Mesendoderm (in vitro differentiated cells): Measurements from ENCODE around the gene NOTUM.
"Not testable (repeated sequence)": the region's sequence is repeated elsewhere in the genome, so short reads cannot be mapped to it uniquely, and the experiment has no call there.

ENCODE experiments used
- DNase-seq: peaks from one replicate; pipeline ENCODE4 v3.0.0; 2013
- H2AK5ac ChIP-seq: 2 replicates; pipeline ENCODE4 v1.6.1; 2013; ENCODE audit warnings: low read length, inconsistent platforms
- H2BK120ac ChIP-seq: 2 replicates; pipeline ENCODE4 v1.6.1; 2013; ENCODE audit warnings: low read depth, mild to moderate bottlenecking, low read length, moderate library complexity, mixed read lengths
- H2BK15ac ChIP-seq: replicated peaks from 2 replicates; pipeline ENCODE4 v1.6.1; 2013; ENCODE audit warnings: low read depth, mild to moderate bottlenecking, moderate library complexity
- H2BK5ac ChIP-seq: 2 replicates; pipeline ENCODE4 v1.6.1; 2013; ENCODE audit warnings: low read length, inconsistent platforms
- H3K18ac ChIP-seq: 2 replicates; pipeline ENCODE4 v1.6.1; 2013; ENCODE audit warnings: mild to moderate bottlenecking, low read length, mixed read lengths
- H3K23ac ChIP-seq: one replicate; pipeline ENCODE4 v1.6.1; 2013; ENCODE audit warnings: low read length
- H3K27ac ChIP-seq: 2 replicates; pipeline ENCODE4 v1.5.1; 2013; ENCODE audit warnings: low read depth, mild to moderate bottlenecking, inconsistent platforms, low read length, moderate library complexity
- H3K27me3 ChIP-seq: 2 replicates; pipeline ENCODE4 v1.6.1; 2013; ENCODE audit warnings: low read length, control low read depth, mild to moderate bottlenecking, inconsistent platforms; ENCODE audit not compliant: insufficient read depth, poor library complexity
- H3K36me3 ChIP-seq: 2 replicates; pipeline ENCODE4 v1.6.1; 2013; ENCODE audit warnings: low read length, inconsistent platforms; ENCODE audit not compliant: control insufficient read depth, insufficient read depth
- H3K4ac ChIP-seq: one replicate; pipeline ENCODE4 v1.6.1; 2013; ENCODE audit warnings: low read depth, mild to moderate bottlenecking, low read length, moderate library complexity
- H3K4me1 ChIP-seq: 2 replicates; pipeline ENCODE4 v1.6.1; 2013; ENCODE audit warnings: low read depth, low read length, inconsistent platforms; ENCODE audit not compliant: control insufficient read depth
- H3K4me2 ChIP-seq: 2 replicates; pipeline ENCODE4 v1.6.1; 2013; ENCODE audit warnings: low read length
- H3K4me3 ChIP-seq: 2 replicates; pipeline ENCODE4 v1.5.1; 2013; ENCODE audit warnings: mild to moderate bottlenecking, low read length
- H3K56ac ChIP-seq: one replicate; pipeline ENCODE4 v1.6.1; 2013; ENCODE audit warnings: low read length
- H3K79me1 ChIP-seq: 2 replicates; pipeline ENCODE4 v1.6.1; 2013; ENCODE audit warnings: low read length, inconsistent platforms
- H3K79me2 ChIP-seq: 2 replicates; pipeline ENCODE4 v1.6.1; 2013; ENCODE audit warnings: mild to moderate bottlenecking, low read length; ENCODE audit not compliant: control insufficient read depth, insufficient read depth
- H3K9ac ChIP-seq: 2 replicates; pipeline ENCODE4 v1.6.1; 2013; ENCODE audit warnings: low read length, inconsistent platforms
- H4K5ac ChIP-seq: one replicate; pipeline ENCODE4 v1.6.1; 2013; ENCODE audit warnings: low read length
- H4K8ac ChIP-seq: one replicate; pipeline ENCODE4 v1.6.1; 2013; ENCODE audit warnings: low read depth, mild to moderate bottlenecking, control low read depth, low read length, moderate library complexity
- whole genome bisulfite sequencing: extraction: QIAGEN DNeasy Blood & Tissue Kit; methylation state at CpG from one replicate; pipeline ENCODE4 v1.1.7; 2013; ENCODE audit warnings: low lambda C conversion rate, missing lambda C conversion rate; ENCODE audit not compliant: insufficient coverage; ENCODE audit errors: extremely low coverage; 5-methylcytosine and 5-hydroxymethylcytosine counted together

The NOTUM gene

DNA sequence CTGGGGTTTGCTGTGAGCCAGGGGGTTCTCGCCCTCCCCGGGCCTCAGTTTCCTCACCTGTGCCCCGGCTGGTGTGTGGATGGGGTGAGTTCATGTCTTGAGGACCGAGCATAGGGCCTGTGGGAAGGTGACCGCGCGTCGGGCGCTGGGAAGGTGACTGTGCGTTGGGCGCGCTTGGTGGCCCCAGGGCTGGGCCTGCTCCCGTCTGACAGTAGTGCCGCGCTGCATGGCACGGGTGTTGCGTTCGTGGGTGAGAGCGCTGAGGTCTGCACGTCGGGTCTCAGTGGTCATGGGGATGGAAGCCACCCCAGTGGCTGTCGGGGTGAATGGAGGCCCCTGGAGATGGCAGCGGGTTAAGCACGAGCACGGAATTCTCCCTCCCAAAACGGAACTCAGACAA lies 25.6 kb upstream of the NOTUM start:
- no peaks in the 10 kb centered on the region for H3K27me3 ChIP-seq
- H3K36me3 ChIP-seq = peaks cover 5% of the 10 kb centered on the region
- H3K4ac ChIP-seq = no peak overlapping the region
- H3K9ac ChIP-seq = no peak overlapping the region
- H4K8ac ChIP-seq = no peak overlapping the region
- no peak overlapping the region for H4K5ac ChIP-seq
- no CpG with 5 or more reads among the region's 26 CpGs for WGBS
- no peak overlapping the region for H3K23ac ChIP-seq
- no peak for DNase-seq
- no peak overlapping the region for H3K4me2 ChIP-seq
- peaks cover 1% of the 10 kb centered on the region for H3K79me1 ChIP-seq
- no peak overlapping the region for H3K56ac ChIP-seq
- no peak overlapping the region for H3K27ac ChIP-seq
- H3K4me1 ChIP-seq = no peaks in the 10 kb centered on the region
- no peak overlapping the region for H2BK120ac ChIP-seq
- no peak overlapping the region for H2AK5ac ChIP-seq
- no peaks in the 10 kb centered on the region for H3K79me2 ChIP-seq
- no peak overlapping the region for H3K4me3 ChIP-seq
- H2BK5ac ChIP-seq = no peak overlapping the region
- H3K18ac ChIP-seq = no peak overlapping the region
- no peak overlapping the region for H2BK15ac ChIP-seq

DNA sequence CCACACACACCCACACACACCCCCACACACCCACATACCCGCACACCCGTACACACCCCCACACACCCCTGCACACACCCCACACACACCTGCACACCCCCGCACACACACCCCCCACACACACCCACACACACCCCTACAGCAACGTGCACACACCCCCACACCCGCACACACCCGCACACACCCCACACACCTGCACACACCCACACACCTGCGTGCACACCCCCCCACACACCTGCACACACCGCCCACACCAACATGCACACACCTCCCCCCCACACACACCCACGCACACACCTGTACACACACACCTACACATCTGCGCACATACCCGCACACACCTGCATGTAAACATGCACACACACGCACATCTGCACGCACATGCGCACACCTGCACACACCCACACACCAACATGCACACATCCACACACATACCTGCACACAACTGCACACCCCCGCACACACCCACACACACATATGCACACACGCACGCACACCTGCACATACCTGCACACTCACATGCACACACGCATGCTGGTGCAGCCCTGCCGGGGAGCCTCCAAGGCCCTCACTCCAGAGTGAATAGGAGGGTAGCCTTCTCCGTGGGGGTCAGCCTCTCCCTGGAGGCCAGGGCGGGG lies 23.9 kb upstream of the NOTUM start:
- 100% methylated on average over 3 of the region's 21 CpGs for WGBS
- no peak overlapping the region for H3K18ac ChIP-seq
- no peak for DNase-seq
- H3K23ac ChIP-seq = no peak overlapping the region
- H3K56ac ChIP-seq = no peak overlapping the region
- peaks cover 5% of the 10 kb centered on the region for H3K36me3 ChIP-seq
- no peak overlapping the region for H3K4me2 ChIP-seq
- no peak overlapping the region for H2BK120ac ChIP-seq
- no peaks in the 10 kb centered on the region for H3K79me1 ChIP-seq
- H3K27ac ChIP-seq = no peak overlapping the region
- no peak overlapping the region for H2AK5ac ChIP-seq
- no peak overlapping the region for H2BK5ac ChIP-seq
- H4K5ac ChIP-seq = no peak overlapping the region
- no peak overlapping the region for H3K4ac ChIP-seq
- no peak overlapping the region for H3K9ac ChIP-seq
- no peak overlapping the region for H4K8ac ChIP-seq
- H2BK15ac ChIP-seq = no peak overlapping the region
- no peaks in the 10 kb centered on the region for H3K79me2 ChIP-seq
- no peaks in the 10 kb centered on the region for H3K27me3 ChIP-seq
- no peak overlapping the region for H3K4me3 ChIP-seq
- H3K4me1 ChIP-seq = no peaks in the 10 kb centered on the region

DNA sequence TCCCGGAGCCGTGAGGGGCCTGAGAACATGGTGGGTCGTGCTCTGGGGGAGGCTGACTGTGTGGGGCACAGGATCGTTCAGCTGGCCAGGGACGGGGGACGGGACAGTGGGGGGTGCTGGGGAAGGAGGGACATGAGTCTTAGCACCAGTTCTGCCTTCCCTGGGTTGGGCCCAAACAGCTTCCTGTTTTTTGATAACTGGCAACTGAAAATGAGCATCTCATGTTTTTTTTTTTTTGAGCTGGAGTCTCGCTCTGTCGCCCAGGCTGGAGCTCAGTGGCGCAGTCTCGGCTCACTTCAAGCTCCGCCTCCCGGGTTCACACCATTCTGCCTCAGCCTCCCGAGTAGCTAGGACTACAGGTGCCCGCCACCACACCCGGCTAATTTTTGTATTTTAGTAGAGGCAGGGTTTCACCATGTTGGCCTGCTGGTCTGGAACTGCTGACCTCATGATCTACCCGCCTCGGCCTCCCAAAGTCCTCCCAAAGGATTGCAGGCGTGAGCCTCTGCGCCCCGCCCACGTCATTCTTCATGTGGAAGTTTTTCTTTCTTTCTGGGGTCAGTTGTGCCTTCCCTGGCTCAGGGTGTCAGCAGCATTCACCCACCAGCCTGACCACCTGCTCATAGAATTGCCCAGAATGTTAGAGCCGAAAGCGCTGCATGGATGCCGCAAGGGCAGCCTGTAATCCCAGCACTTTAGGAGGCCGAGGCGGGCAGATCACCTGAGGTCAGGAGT lies 22.8 kb upstream of the NOTUM start:
- no peak overlapping the region for H2BK120ac ChIP-seq
- H3K18ac ChIP-seq = no peak overlapping the region
- no peak overlapping the region for H4K8ac ChIP-seq
- H3K79me1 ChIP-seq = peaks cover 2% of the 10 kb centered on the region
- no peak overlapping the region for H3K4me2 ChIP-seq
- no peak overlapping the region for H2BK5ac ChIP-seq
- H3K9ac ChIP-seq = no peak overlapping the region
- no CpG with 5 or more reads among the region's 26 CpGs for WGBS
- H3K4ac ChIP-seq = no peak overlapping the region
- H2BK15ac ChIP-seq = no peak overlapping the region
- no peaks in the 10 kb centered on the region for H3K4me1 ChIP-seq
- no peak overlapping the region for H4K5ac ChIP-seq
- no peak for DNase-seq
- no peak overlapping the region for H3K4me3 ChIP-seq
- H2AK5ac ChIP-seq = no peak overlapping the region
- H3K36me3 ChIP-seq = peaks cover 5% of the 10 kb centered on the region
- peaks cover under 1% of the 10 kb centered on the region for H3K79me2 ChIP-seq
- no peak overlapping the region for H3K56ac ChIP-seq
- no peak overlapping the region for H3K23ac ChIP-seq
- H3K27me3 ChIP-seq = no peaks in the 10 kb centered on the region
- H3K27ac ChIP-seq = no peak overlapping the region

DNA sequence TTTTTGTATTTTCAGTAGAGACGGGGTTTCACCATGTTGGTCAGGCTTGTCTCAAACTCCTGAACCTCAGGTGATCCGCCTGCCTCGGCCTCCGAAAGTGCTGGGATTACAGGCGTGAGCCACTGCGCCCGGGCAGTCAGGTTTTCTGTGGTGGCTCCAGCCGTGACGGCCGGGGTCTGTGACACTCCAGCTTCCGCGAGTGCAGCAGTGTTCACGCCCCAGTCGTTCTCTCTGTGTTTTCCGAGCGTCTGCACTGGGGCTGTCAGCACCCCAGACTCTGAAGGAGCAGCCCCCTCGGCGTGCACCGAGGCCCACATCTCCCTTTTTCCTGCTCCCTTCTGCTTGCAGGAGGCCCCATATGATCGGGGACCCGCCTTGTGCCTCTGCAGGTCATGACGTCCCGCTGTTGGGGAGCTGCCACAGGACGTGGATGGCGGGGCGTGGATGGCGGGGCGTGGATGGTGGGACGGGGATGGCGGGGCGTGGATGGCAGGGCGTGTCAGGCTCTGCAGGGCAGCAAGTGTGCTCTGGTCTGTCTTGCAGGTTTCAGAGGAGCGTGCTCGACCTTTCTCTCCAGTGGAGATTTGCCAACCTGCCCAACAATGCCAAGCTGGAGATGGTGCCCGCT lies 22.1 kb upstream of the NOTUM start:
- Histone ChIP-seq H3K4ac (no peak overlapping the region), H2AK5ac (no peak overlapping the region), H3K36me3 (peaks cover 5% of the 10 kb centered on the region), H3K27me3 (no peaks in the 10 kb centered on the region), H3K4me2 (no peak overlapping the region), H2BK120ac (no peak overlapping the region), H2BK5ac (no peak overlapping the region), H2BK15ac (no peak overlapping the region), H3K4me3 (no peak overlapping the region), H3K18ac (no peak overlapping the region), H3K79me2 (peaks cover 2% of the 10 kb centered on the region), H4K8ac (no peak overlapping the region), H3K4me1 (no peaks in the 10 kb centered on the region), H3K23ac (no peak overlapping the region), H3K79me1 (peaks cover 3% of the 10 kb centered on the region), H3K27ac (no peak overlapping the region), H4K5ac (no peak overlapping the region), H3K9ac (no peak overlapping the region), H3K56ac (no peak overlapping the region)
- no CpG with 5 or more reads among the region's 35 CpGs for WGBS
- DNase-seq = no peak

DNA sequence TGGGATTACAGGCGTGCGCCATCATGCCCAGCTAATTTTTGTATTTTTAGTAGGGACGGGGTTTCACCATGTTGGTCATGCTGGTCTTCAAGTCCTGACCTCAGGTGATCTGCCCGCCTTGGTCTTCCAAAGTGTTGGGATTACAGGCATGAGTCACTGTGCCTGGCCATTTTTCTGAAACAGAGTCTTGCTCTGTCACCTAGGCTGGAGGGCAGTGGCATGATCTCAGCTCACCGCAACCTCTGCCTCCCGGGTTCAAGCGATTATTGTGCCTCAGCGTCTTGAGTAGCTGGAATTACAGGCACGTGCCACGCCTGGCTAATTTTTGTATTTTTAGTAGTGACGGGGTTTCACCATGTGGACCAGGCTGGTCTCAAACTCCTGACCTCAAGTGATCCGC lies 20.5 kb upstream of the NOTUM start:
- H3K27ac ChIP-seq, H2BK15ac ChIP-seq, H3K4me3 ChIP-seq, H2AK5ac ChIP-seq, H3K4me1 ChIP-seq, DNase-seq, H3K9ac ChIP-seq, H3K36me3 ChIP-seq, H3K79me1 ChIP-seq, H3K4ac ChIP-seq, H3K18ac ChIP-seq, H4K8ac ChIP-seq, H4K5ac ChIP-seq, H3K23ac ChIP-seq, H2BK5ac ChIP-seq, H3K79me2 ChIP-seq, H3K56ac ChIP-seq, H3K27me3 ChIP-seq, H2BK120ac ChIP-seq, H3K4me2 ChIP-seq: not testable (repeated sequence)
- no CpG with 5 or more reads among the region's 12 CpGs for WGBS
